Left lung (tissue), 10 donors: Measurements from ENCODE around the gene RPL13. TPM values are rescaled to one million over a fixed set of nuclear protein-coding genes. Genes with fewer than 3 reads are reported as not detected.
"Not testable (repeated sequence)": the region's sequence is repeated elsewhere in the genome, so short reads cannot be mapped to it uniquely, and the experiment has no call there.

Source experiments
- ATAC-seq: fragments of 200-7000 bp; cut with Tn5 transposase; one replicate; pipeline ENCODE4 v1.9.1; 2020; ENCODE audit warnings: moderate library complexity
- DNase-seq, 4 donors: peaks; one replicate each; pipeline ENCODE4 v3.0.0-alpha.2; 2013 to 2020
- H3K27ac ChIP-seq, 2 donors: fragments of 200-600 bp; sonication (generic) in 1 of 2; one replicate each; pipeline versions ENCODE4 v1.5.0 to v1.8.0; 2020 to 2021
- H3K27me3 ChIP-seq, 2 donors: fragments of 200-600 bp; sonication (generic) in 1 of 2; one replicate each; pipeline versions ENCODE4 v1.5.0 to v1.8.0; 2020 to 2021
- H3K36me3 ChIP-seq, 2 donors: fragments of 200-600 bp; sonication (generic) in 1 of 2; one replicate each; pipeline versions ENCODE4 v1.5.0 to v1.8.0; 2020 to 2021
- H3K4me1 ChIP-seq, 2 donors: fragments of 200-600 bp; one replicate each; pipeline ENCODE4 v1.8.0; 2021
- H3K4me3 ChIP-seq, 2 donors: fragments of 200-600 bp; sonication (generic) in 1 of 2; one replicate each; pipeline versions ENCODE4 v1.5.0 to v1.8.0; 2020 to 2021; ENCODE audit warnings: mild to moderate bottlenecking in 1 of 2
- H3K9me3 ChIP-seq, 2 donors: fragments of 200-600 bp; sonication (generic) in 1 of 2; one replicate each; pipeline versions ENCODE4 v1.5.0 to v1.8.0; 2020 to 2021
- intact Hi-C, 2 donors: fragments of 100-400 bp; cut with DNase I; formaldehyde crosslinking; loops; one replicate each; pipeline versions ENCODE4 v1.11.2 to v1.14.2; 2022
- polyA plus RNA-seq, 6 donors: library from polyadenylated mRNA; unstranded; fragments of 120-200 nt; gene quantifications; one replicate each; pipeline ENCODE4 v1.2.1, GENCODE V29; 2013; ENCODE audit not compliant: insufficient read length in 6 of 6
- total RNA-seq, 2 donors: library from RNA; stranded (reverse); fragmentation: NEBNext Ultra II Directional; extraction: Animal tissue kit (Norgen Biotek cat#: 25700); gene quantifications; one replicate each; pipeline ENCODE4 v1.2.1, GENCODE V29; 2021
- TF ChIP-seq, protein P1 (sequence below), 2 donors: fragments of 200-600 bp; sonication (generic) in 1 of 2; IDR thresholded peaks; one replicate each; pipeline versions ENCODE4 v1.5.0 to v1.8.0; 2021; ENCODE audit warnings: antibody characterized with exemption in 2 of 2
- donor health status: DM: no; HTN: yes; CAD: no.
- donor health status: DM: no; HTN: no; CAD: no.

RPL13 gene
- total and polyA plus RNA-seq, 8 donors: 1,639 to 3,194 (median 2,418) TPM

DNA sequence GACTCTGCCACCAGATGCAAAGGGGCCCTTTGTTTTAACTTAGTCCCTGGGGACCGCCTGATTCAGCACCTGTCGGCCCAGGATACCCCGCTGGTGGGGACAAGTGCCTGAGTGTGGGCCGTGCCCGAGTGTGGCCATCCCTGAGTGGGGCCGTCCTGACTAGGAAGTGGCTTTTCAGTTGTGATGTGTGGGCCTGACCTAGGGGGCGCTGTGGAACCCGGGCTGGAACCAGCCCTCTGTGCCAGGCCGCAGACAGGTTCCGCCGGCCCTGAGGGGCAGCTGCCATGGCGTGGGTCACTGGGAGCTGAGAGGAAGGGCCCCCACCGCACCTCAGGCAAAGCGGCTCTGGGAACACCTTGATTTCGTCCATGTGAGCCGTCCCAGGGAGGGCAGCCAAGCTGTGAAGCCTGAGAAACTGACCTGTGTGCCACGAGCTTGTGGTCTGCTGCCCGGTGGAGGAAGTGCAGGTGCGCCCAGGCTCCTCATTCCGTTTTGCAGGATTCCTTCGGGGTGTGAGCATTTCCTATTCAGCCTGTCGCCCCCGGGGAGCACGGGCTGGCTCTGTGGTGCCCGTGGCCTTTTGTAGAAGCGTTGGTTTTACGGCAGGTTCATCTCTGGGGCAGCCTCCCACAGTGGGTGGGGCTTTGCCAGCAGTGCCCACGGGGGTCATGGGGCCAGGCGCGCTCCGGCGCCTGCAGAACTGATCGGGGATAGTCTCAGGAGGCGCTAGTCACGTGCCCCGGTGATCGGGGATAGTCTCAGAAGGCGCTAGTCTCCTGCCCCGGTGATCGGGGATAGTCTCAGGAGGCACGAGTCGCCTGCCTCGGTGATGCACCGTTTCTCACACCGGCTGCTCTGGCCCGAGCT lies 5.3 kb downstream of the RPL13 start:
- peaks cover 0 to 18% of the 10 kb centered on the region in 2 donors for H3K27me3 ChIP-seq
- H3K4me3 ChIP-seq: peak overlapping the region in 1 of 2 donors; percentile 11
- H3K4me1 ChIP-seq: peaks cover 16 to 54% of the 10 kb centered on the region in 2 donors
- ATAC-seq (peak; percentile 66), DNase-seq (peak in 3 of 4 donors; percentile 35 to 88 (median 63))
- intact Hi-C loops: no loop called here
- no peaks in the 10 kb centered on the region for H3K9me3 ChIP-seq
- TF ChIP-seq, protein P1, sequence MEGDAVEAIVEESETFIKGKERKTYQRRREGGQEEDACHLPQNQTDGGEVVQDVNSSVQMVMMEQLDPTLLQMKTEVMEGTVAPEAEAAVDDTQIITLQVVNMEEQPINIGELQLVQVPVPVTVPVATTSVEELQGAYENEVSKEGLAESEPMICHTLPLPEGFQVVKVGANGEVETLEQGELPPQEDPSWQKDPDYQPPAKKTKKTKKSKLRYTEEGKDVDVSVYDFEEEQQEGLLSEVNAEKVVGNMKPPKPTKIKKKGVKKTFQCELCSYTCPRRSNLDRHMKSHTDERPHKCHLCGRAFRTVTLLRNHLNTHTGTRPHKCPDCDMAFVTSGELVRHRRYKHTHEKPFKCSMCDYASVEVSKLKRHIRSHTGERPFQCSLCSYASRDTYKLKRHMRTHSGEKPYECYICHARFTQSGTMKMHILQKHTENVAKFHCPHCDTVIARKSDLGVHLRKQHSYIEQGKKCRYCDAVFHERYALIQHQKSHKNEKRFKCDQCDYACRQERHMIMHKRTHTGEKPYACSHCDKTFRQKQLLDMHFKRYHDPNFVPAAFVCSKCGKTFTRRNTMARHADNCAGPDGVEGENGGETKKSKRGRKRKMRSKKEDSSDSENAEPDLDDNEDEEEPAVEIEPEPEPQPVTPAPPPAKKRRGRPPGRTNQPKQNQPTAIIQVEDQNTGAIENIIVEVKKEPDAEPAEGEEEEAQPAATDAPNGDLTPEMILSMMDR (IDR thresholded peaks at IDR 0.05): peak; percentile 43 to 49
- H3K27ac ChIP-seq: peak overlapping the region in 1 of 2 donors; percentile 25
- H3K36me3 ChIP-seq: peaks cover 0 to 42% of the 10 kb centered on the region in 2 donors

DNA sequence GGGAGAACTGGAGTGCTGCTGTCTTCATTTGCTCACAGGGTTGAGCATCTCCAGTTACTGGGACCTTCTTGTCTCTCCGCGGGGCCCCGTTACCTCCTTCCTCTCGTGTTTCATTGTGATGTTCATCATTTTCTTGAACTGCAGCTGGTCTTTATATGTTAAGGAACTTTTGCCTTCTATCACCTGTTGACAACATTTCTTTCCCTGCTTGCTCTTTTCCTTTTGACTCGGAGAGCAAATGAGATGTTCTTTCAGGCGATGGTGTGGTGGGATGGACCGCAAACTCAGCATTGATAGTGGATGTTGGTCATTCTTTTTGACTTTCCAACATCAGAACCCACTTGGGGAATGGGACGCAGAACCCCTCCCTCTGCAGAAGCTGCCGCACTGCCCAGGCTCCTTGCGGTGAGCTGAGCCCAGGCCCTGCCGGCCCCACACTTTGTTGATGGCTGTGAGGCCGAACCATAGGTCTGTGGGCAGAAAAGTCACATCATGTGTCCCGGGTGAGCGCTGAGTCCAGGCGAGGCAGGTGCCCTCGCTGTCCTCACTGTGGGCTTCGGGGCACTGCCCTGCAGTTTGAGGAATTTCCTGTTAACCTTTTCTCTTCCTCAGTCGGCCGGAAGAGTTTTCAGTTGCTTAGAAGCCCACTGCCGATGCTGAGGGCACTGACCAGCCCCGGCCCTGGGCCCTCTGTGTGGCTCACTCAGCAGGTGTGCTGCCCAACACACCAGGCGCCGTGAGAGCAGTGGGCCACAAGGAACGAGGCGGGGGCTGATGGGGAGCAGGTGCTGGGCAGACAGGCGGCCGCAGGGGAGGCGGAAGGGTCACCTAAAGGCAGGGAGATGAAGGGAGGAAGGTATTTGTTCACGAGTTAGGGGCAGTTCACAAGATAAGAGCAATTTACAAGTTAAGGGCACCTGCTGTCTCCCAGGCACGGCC lies 7.4 kb downstream of the RPL13 start:
- H3K9me3 ChIP-seq: no peaks in the 10 kb centered on the region
- H3K27ac ChIP-seq: no peak overlapping the region
- no peak for ATAC-seq
- intact Hi-C loops: no loop called here
- H3K36me3 ChIP-seq: peaks cover 0 to 23% of the 10 kb centered on the region in 2 donors
- no peak for DNase-seq
- H3K27me3 ChIP-seq: peaks cover 0 to 34% of the 10 kb centered on the region in 2 donors
- H3K4me1 ChIP-seq: peaks cover 9 to 32% of the 10 kb centered on the region in 2 donors
- TF ChIP-seq, protein P1 (IDR thresholded peaks at IDR 0.05): no peak
- H3K4me3 ChIP-seq: no peak overlapping the region

DNA sequence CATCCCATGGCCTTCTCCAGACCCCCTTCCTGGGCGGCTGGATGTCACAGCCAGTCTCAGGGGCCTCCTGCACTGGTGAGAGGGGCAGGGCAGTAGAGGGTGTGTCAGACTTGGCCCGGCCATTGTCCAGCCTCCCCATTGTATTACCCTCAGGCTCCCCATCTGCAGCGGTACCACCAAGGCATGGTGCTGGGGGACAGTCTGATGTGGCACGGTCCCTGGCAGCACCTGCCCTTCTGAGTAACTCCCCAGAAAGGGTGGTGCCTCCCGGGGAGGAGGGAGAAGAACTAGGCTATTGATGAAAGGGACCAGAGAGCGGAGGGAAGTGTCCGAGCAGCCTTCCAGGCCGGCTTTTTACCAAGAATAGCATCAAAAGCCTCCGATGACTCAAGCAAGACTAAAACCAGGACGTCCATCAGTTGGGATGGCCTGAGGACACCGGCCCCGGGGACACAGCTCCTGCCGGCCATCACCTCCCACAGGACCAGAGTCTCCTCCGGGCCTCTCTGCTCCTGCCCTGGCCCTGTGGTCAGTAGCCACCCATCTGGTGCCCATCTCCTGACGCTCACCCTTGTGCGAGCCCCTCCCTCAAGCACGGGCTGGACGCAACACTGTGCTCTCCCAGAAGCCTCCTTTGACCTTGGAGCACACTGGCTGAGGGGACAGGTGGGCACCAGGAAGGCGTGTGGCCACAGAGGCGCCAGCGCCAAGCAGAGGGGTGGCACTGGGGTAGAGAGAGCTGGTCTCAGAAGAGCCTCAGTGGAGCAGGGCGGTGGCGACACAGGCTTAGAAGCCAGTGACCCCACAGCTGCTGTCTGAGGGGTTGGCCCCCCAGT lies 9.2 kb downstream of the RPL13 start:
- intact Hi-C loops: no loop called here
- Histone ChIP-seq H3K4me1 (peaks cover 12 to 21% of the 10 kb centered on the region in 2 donors), H3K4me3 (no peak overlapping the region), H3K9me3 (no peaks in the 10 kb centered on the region), H3K27me3 (peaks cover 8 to 52% of the 10 kb centered on the region in 2 donors), H3K36me3 (peaks cover 0 to 5% of the 10 kb centered on the region in 2 donors), H3K27ac (no peak overlapping the region)
- TF ChIP-seq, protein P1 (IDR thresholded peaks at IDR 0.05): no peak
- DNase-seq (no peak), ATAC-seq (no peak)

DNA sequence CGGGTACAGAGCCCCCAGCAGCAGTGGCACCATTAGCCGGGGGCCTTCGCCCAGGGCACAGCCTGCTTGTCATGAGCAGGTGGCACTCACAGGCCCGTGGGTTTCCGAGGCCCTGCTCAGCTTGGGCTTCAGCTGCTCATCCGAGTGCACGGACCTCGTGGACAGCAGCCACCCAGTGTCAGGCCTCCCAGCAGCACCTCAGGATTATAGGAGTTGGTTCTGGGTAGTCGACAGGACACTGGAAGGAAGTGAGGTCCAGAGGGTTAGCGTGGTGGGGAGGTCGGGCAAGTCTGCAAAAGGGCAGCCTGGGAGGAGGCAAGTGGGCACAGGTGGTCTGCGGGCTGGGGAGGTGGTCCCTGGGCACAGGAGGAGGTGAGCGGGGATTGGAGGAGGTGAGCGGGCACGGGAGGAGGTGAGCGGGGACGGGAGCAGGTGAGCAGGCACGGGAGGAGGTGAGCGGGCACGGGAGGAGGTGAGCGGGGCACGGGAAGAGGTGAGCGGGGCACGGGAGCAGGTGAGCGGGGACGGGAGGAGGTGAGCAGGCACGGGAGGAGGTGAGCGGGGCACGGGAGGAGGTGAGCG lies 10.0 kb downstream of the RPL13 start:
- peaks cover 0 to 3% of the 10 kb centered on the region in 2 donors for H3K36me3 ChIP-seq
- H3K9me3 ChIP-seq: no peaks in the 10 kb centered on the region
- TF ChIP-seq, protein P1 (IDR thresholded peaks at IDR 0.05): no peak
- no peak for ATAC-seq
- DNase-seq: no peak
- peaks cover 14 to 21% of the 10 kb centered on the region in 2 donors for H3K4me1 ChIP-seq
- intact Hi-C loops: no loop called here
- no peak overlapping the region for H3K27ac ChIP-seq
- H3K27me3 ChIP-seq: peaks cover 15 to 59% of the 10 kb centered on the region in 2 donors
- no peak overlapping the region for H3K4me3 ChIP-seq

DNA sequence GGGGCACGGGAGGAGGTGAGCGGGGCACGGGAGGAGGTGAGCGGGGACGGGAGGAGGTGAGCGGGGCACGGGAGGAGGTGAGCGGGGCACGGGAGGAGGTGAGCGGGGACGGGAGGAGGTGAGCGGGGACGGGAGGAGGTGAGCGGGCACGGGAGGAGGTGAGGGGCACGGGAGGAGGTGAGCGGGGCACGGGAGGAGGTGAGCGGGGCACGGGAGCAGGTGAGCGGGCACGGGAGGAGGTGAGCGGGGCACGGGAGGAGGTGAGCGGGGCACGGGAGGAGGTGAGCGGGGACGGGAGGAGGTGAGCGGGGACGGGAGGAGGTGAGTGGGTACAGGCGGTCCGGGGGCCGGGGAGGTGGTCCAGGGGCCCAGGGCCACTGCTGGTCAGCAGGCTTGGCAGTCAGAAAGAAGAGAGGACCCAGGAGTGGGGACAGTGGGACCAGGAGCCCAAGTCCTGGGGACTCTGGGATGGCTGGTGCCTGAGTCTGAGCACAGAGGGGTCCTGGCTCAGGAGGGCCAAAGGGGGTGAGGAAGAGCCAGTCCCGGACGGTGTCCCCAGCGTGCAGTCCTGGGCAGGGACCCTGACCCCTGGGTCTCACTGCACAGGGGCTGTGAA lies 10.6 kb downstream of the RPL13 start:
- H3K27ac ChIP-seq, intact Hi-C loops, DNase-seq, ATAC-seq, H3K9me3 ChIP-seq, H3K36me3 ChIP-seq, H3K4me3 ChIP-seq: not testable (repeated sequence)
- Histone ChIP-seq H3K27me3 (peaks cover 16 to 66% of the 10 kb centered on the region in 2 donors), H3K4me1 (peaks cover 7 to 20% of the 10 kb centered on the region in 2 donors)
